Left renal cortex interstitium (tissue), 4 donors: ENCODE results near the gene ZDHHC4. TPM values are rescaled to one million over a fixed set of nuclear protein-coding genes. Genes with fewer than 3 reads are reported as not detected.
"Not testable (repeated sequence)": the region's sequence is repeated elsewhere in the genome, so short reads cannot be mapped to it uniquely, and the experiment has no call there.

Experiments used
- DNase-seq, 4 donors: peaks; one replicate each; pipeline ENCODE4 v3.0.0-alpha.2; 2013; ENCODE audit warnings: low read depth in 4 of 4, low spot score in 2 of 4, missing footprints in 1 of 4
- polyA plus RNA-seq, 4 donors: library from polyadenylated mRNA; unstranded; fragments of 120-200 nt; gene quantifications; one replicate each; pipeline ENCODE4 v1.2.1, GENCODE V29; 2013; ENCODE audit not compliant: insufficient read length in 4 of 4

Gene ZDHHC4
- polyA plus RNA-seq, 4 donors = 77.1 to 87.0 (median 82.0) TPM

DNA sequence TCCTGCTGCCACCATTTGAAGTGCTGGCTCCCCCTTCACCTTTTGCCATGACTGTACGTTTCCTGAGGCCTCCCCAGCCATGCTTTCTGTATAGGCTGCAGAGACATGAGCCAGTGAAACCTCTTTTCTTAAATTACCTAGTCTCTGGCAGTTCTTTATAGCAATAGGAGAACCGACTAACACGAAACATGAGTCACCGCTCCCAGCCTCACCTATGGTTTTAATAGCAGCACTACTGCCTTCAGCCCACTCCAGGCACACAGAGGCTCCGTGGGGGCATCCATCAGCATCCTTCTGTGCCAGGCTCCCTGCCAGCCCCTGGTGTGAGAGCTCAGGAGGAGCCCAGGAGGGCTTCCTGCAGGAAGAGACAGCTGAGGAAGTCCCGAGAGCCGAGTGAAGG lies 54.4 kb downstream of the ZDHHC4 start:
- DNase-seq = no peak

DNA sequence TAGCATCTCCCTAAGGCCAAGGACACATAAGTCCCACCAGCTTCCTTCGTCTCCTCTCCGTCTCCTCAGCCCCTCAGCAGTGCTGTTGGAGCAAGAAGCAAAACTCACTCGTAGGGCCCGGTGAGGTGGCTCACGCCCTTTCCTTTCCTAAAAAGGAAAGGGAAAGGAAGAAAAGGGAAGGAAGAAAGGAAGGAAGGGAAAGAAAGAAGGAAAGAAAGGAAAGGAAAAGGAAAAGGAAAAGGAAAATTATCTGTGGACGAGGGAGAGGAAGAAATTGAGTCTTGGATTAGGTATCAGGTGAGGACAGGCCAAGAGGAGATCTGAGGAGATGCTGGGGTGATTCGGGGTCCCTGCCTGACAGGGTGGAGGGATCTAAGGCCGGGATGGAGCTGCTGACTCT lies 56.8 kb downstream of the ZDHHC4 start:
- DNase-seq = no peak

DNA sequence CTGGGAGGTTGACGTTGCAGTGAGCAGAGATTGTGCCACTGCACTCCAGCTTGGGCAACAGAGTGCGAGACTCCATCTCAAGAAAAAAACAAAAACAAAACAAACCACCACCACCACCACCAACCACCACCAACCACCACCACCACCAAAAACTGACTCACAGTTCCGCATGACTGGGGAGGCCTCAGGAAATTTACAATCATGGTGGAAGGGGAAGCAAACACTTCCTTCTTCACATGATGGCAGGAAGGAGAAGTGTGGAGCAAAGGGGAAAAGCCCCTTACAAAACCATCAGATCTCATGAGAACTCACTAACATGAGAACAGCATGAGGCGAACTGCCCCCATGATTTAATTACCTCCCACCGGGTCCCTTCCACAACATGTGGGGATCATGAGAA lies 57.7 kb downstream of the ZDHHC4 start:
- DNase-seq = not testable (repeated sequence)

DNA sequence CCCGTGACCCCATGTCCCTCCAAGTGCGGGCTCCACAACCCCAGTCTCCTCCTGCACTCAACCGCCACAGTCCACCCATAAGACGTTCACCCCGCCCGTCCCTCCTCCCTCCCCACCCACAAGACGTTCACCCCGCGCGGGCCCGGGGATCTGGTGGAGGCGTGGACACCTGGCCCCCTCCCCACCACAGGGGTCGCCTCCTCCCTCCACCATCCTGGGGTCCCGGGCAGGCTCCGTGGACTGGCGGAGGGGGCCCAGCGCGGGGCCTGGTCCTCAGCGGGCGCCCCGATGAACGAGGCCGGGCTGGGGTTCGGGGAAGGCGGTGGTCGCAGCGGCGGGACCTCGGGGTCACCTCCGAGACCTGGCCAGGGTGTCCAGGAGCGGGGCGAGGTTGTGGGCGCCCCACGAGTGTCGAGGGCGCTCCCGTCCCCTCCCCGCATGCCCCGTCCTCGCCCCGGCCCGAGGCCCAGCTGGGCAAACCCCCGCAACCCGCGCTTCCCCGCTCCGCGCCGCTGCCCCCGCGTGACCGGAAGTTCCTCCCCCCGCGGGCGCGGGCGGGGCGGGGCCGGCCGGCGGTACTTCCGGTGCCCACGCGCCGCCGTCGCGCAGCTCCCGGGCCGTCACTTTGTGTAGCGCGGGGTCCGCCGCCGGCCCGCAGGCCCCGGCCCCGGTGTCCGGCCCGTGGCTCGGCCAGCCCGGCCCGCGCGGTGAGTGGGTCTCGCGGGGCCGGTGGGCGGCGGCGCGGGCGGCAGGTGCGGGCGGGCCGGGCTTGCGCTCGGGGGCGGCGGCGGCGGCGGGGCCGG lies 59.7 kb downstream of the ZDHHC4 start, which contains the start of gene ZNF316:
ZNF316 (plus strand) TSS at position 578 of the 803 bp plus-strand sequence. CDS start 5,092 bp downstream, outside the sequence.
- DNase-seq = no peak

DNA sequence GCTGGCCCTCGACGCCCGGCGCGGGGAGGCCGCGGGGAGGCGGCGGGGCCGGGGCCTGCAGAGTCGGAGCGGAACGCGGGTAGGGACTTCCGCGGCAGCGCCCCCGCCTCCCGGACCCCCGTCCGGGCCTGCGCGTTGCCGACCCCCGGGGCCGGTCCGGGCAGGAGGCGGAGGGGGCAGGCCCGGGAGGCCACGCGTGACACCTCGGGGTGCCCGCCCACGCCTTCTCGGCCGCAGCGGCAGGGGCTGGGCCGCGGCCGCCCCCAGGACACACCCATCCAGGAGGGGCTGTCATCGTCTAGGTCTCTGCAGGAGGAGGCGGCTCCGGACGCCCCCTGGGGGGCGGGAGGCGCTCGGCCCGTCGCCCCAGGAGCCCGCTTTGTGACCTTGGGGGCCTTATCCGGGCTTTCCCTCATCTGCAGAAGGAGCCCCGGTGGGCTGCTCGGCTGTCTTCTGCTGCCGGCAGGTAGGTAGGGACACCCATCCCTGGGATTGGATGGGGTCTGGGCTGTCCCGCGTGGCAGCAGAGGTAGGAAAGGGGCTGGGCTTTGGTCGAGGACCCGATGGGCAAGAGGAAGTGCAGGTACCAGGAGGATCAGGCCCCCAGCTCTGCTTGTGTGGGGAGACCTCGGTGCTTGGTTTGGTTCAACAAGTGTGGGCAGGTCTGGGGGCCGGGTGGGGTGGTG lies 60.4 kb downstream of the ZDHHC4 start:
- DNase-seq = no peak

Other genes with a start within 250 kb of the ZDHHC4 start
- gene FAM220A, start 228.5 kb upstream of the ZDHHC4 start, polyA plus RNA-seq = 10 to 100 TPM; 20.1 to 26.3 (median 22.3) TPM
- gene RAC1, start 202.9 kb upstream of the ZDHHC4 start, polyA plus RNA-seq = 100 to 1,000 TPM; 269 to 285 (median 281) TPM
- gene DAGLB, start 129.5 kb upstream of the ZDHHC4 start, polyA plus RNA-seq = 10 to 100 TPM; 14.0 to 20.4 (median 16.3) TPM
- gene KDELR2, start 93.3 kb upstream of the ZDHHC4 start, polyA plus RNA-seq = 100 to 1,000 TPM; 171 to 196 (median 192) TPM
- 1 to 10 TPM in 2 of 4 donors, under 1 TPM in 2; 0.51 to 1.5 (median 0.84) TPM for gene GRID2IP, start 26.0 kb upstream of the ZDHHC4 start, polyA plus RNA-seq
- 10 to 100 TPM; 32.6 to 48.3 (median 40.6) TPM for gene INTS15, start 12.6 kb downstream of the ZDHHC4 start, polyA plus RNA-seq
- 10 to 100 TPM; 14.1 to 20.5 (median 17.3) TPM for gene ZNF853, start 38.2 kb downstream of the ZDHHC4 start, polyA plus RNA-seq
- gene ZNF316, start 59.9 kb downstream of the ZDHHC4 start, polyA plus RNA-seq = 10 to 100 TPM; 35.5 to 60.3 (median 46.4) TPM
- gene ZNF12, start 129.5 kb downstream of the ZDHHC4 start, polyA plus RNA-seq = 10 to 100 TPM; 36.0 to 41.5 (median 38.2) TPM
- gene RSPH10B2, start 176.6 kb downstream of the ZDHHC4 start, polyA plus RNA-seq = 1 to 10 TPM in 1 of 4 donors, under 1 TPM in 2, not detected in 1; 0.32 to 2.1 (median 0.86) TPM
- gene CCZ1B, start 248.8 kb downstream of the ZDHHC4 start, polyA plus RNA-seq = 100 to 1,000 TPM in 1 of 4 donors, 10 to 100 TPM in 3; 47.1 to 104 (median 76.3) TPM